ENCODE results near the gene RDX. TPM values are rescaled to one million over a fixed set of nuclear protein-coding genes. Genes with fewer than 3 reads are reported as not detected.

RDX gene
- 143 and 196 TPM in 2 replicates for total RNA-seq (2021)
- percentile 96 among the genes with signal in this experiment for Bru-seq, nascent RNA
- BruChase-seq, experiment 1, labeled RNA remaining after a 2-hour chase, result percentile 94 among the genes with signal in this experiment
- BruChase-seq, experiment 2, labeled RNA remaining after a 6-hour chase, result percentile 94 among the genes with signal in this experiment
- long read RNA-seq, full-length matches to known transcripts, result 61 of 104 reads
- long read RNA-seq, partial matches to known transcripts, result 12 of 104 reads
- long read RNA-seq, other reads (novel, unspliced or antisense), result 31 of 104 reads

GRCh38 chr11:110296226-110297075, at the start of gene RDX:
RDX (minus strand) TSS chr11:110296614; CDS start chr11:110279692, 16,922 bp downstream.
- TF ChIP-seq, protein P1, sequence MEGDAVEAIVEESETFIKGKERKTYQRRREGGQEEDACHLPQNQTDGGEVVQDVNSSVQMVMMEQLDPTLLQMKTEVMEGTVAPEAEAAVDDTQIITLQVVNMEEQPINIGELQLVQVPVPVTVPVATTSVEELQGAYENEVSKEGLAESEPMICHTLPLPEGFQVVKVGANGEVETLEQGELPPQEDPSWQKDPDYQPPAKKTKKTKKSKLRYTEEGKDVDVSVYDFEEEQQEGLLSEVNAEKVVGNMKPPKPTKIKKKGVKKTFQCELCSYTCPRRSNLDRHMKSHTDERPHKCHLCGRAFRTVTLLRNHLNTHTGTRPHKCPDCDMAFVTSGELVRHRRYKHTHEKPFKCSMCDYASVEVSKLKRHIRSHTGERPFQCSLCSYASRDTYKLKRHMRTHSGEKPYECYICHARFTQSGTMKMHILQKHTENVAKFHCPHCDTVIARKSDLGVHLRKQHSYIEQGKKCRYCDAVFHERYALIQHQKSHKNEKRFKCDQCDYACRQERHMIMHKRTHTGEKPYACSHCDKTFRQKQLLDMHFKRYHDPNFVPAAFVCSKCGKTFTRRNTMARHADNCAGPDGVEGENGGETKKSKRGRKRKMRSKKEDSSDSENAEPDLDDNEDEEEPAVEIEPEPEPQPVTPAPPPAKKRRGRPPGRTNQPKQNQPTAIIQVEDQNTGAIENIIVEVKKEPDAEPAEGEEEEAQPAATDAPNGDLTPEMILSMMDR (conservative IDR thresholded peaks at IDR 0.05), result no peak; the same call in 1 of the 2 replicates
- no peak for TF ChIP-seq EZH2 (IDR thresholded peaks at IDR 0.05; ENCODE audit: low read depth)
- no TSS peak for BruUV-seq (replicated peaks)
- Histone ChIP-seq H3K9me3 (ENCODE audit: insufficient read depth, low read depth) (no peaks in the 10 kb centered on the region; the same call in 1 of the 2 replicates), H3K27ac (peak within 1 kb of the TSS; percentile 83), H2AFZ (peak within 1 kb of the TSS; percentile 76), H3K79me2 (ENCODE audit: low read depth) (peaks cover 47% of the 10 kb centered on the region), H3K27me3 (ENCODE audit: insufficient read depth, low read depth) (no peaks in the 10 kb centered on the region), H3K4me1 (replicated peaks; ENCODE audit: insufficient read depth) (peaks cover 63% of the 10 kb centered on the region), H3K9me2 (ENCODE audit: insufficient read depth) (no peaks in the 10 kb centered on the region), H3K4me2 (peak within 1 kb of the TSS; percentile 95), H4K20me1 (ENCODE audit: insufficient read depth) (peaks cover 22% of the 10 kb centered on the region), H3K36me3 (ENCODE audit: low read depth) (no peaks in the 10 kb centered on the region; the same call in 1 of the 2 replicates), H3K4me3 (peak within 1 kb of the TSS; percentile 86), H3F3A (ENCODE audit: insufficient read depth, low read depth) (peaks cover 40% of the 10 kb centered on the region)
- intact Hi-C loops (cut with micrococcal nuclease; ENCODE audit: unreplicated experiment), result loop anchor here (1.0 to 10.0 kb wide), 4 partner anchors 67 to 352 kb away; partner anchors contain the start of gene ZC3H12C
- peak; percentile 91 to 93 for DNase-seq
- CTCF ChIA-PET, result no interaction called here
- POLR2A ChIA-PET (ENCODE audit: unreplicated experiment), result interaction anchor here (0.5 to 0.7 kb wide), 5 partner anchors 31 to 1931 kb away, joined by 3 to 6 read pairs (median 3); no protein-coding TSS in a partner anchor

- no peak overlapping the region for H2AFZ ChIP-seq
- H3K27ac ChIP-seq, result peak overlapping the region; percentile 61
Observed at GRCh38 chr11:110345743-110346142, 49.3 kb upstream of the RDX start.

DNA sequence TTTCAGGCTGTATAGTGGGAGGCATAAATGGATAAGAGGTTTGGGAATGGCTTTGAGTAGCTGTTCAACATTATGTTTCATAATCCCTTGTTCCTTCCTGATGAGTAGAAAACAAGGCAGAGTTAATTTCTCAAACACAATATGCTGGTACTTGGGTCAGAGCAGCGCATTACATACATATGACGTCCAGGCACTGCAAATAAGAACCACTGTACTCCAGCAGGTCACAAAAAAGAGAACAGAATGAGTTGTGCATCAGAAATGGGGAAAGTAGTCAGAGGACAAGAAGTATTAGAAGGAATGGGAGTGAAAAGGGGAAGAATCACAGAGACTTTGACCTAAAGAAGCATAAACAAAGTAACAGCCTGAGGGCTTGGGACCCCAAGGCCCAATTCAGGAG, 44.0 kb upstream of the RDX start:
- Histone ChIP-seq H4K20me1 (ENCODE audit: insufficient read depth) (no peaks in the 10 kb centered on the region), H3K4me3 (no peak overlapping the region), H2AFZ (no peak overlapping the region), H3K9me3 (ENCODE audit: insufficient read depth, low read depth) (0 out of 2 replicates have a peak, but pooled peaks cover 3% of the 10 kb centered on the region), H3F3A (ENCODE audit: insufficient read depth, low read depth) (peaks cover 19% of the 10 kb centered on the region), H3K27ac (no peak overlapping the region), H3K36me3 (ENCODE audit: low read depth) (peaks cover 4% of the 10 kb centered on the region; the same call in 1 of the 2 replicates), H3K9me2 (ENCODE audit: insufficient read depth) (no peaks in the 10 kb centered on the region), H3K27me3 (ENCODE audit: insufficient read depth, low read depth) (no peaks in the 10 kb centered on the region), H3K79me2 (ENCODE audit: low read depth) (no peaks in the 10 kb centered on the region), H3K4me1 (replicated peaks; ENCODE audit: insufficient read depth) (peaks cover 22% of the 10 kb centered on the region), H3K4me2 (no peak overlapping the region)
- intact Hi-C loops (cut with micrococcal nuclease; ENCODE audit: unreplicated experiment), result no loop called here
- POLR2A ChIA-PET (ENCODE audit: unreplicated experiment), result no interaction called here
- BruUV-seq (replicated peaks), result no TSS peak
- no peak for TF ChIP-seq EZH2 (IDR thresholded peaks at IDR 0.05; ENCODE audit: low read depth)
- TF ChIP-seq, protein P1 (conservative IDR thresholded peaks at IDR 0.05), result no peak
- no peak for DNase-seq
- CTCF ChIA-PET, result no interaction called here

More at GRCh38 chr11:110345743-110346142, 49.3 kb upstream of the RDX start:
- ChIA-PET CTCF (no interaction called here), POLR2A (ENCODE audit: unreplicated experiment) (no interaction called here)
- Histone ChIP-seq H4K20me1 (ENCODE audit: insufficient read depth) (no peaks in the 10 kb centered on the region), H3K79me2 (ENCODE audit: low read depth) (no peaks in the 10 kb centered on the region), H3K4me1 (replicated peaks; ENCODE audit: insufficient read depth) (peaks cover 28% of the 10 kb centered on the region), H3K9me2 (ENCODE audit: insufficient read depth) (no peaks in the 10 kb centered on the region), H3K4me3 (no peak overlapping the region), H3F3A (ENCODE audit: insufficient read depth, low read depth) (peaks cover 22% of the 10 kb centered on the region), H3K36me3 (ENCODE audit: low read depth) (no peaks in the 10 kb centered on the region), H3K27me3 (ENCODE audit: insufficient read depth, low read depth) (no peaks in the 10 kb centered on the region), H3K9me3 (ENCODE audit: insufficient read depth, low read depth) (0 out of 2 replicates have a peak, but pooled peaks cover 3% of the 10 kb centered on the region), H3K4me2 (peak overlapping the region; percentile 45)
- intact Hi-C loops (cut with micrococcal nuclease; ENCODE audit: unreplicated experiment), result no loop called here
- BruUV-seq (replicated peaks), result no TSS peak
- TF ChIP-seq, protein P1 (conservative IDR thresholded peaks at IDR 0.05), result no peak
- TF ChIP-seq EZH2 (IDR thresholded peaks at IDR 0.05; ENCODE audit: low read depth), result no peak
- DNase-seq, result peak in 1 of 2 experiments; percentile 92

Data from PC-9 (cell line).